H1 (cell line): ENCODE data around the gene RTTN. TPM values are rescaled to one million over a fixed set of nuclear protein-coding genes. Genes with fewer than 3 reads are reported as not detected.

Experiments used
- CTCF ChIA-PET: fragments of 300-600 bp; sonication (Branson Sonifier 250); formaldehyde crosslinking; loops from one replicate; lab custom pipeline; 2021; ENCODE audit not compliant: partially characterized antibody; lab: Charles Lee
- POLR2A ChIA-PET: fragments of 300-600 bp; sonication (Branson Sonifier 250); formaldehyde crosslinking; loops from one replicate; lab custom pipeline; 2021; ENCODE audit warnings: inconsistent platforms; ENCODE audit not compliant: partially characterized antibody; lab: Charles Lee
- DNase-seq, 2 experiments: peaks; one replicate each; pipeline versions ENCODE4 v3.0.0 to v3.0.0-alpha.2; 2010 to 2022; ENCODE audit warnings: low spot score in 2 of 2, low read depth in 1 of 2, mixed read lengths in 1 of 2
- FAIRE-seq: peaks from 2 replicates; lab custom pipeline; 2011; peaks lifted over from hg19 to GRCh38; lab: Jason Lieb, UNC
- H2AFZ ChIP-seq: 2 replicates; pipeline ENCODE4 v1.8.1; 2012; ENCODE audit warnings: low read length, inconsistent platforms
- H2AK5ac ChIP-seq: 2 replicates; pipeline ENCODE4 v1.6.1; 2013; ENCODE audit warnings: low read depth, low read length
- H2BK120ac ChIP-seq: replicated peaks from 2 replicates; pipeline ENCODE3; 2013; ENCODE audit warnings: low read depth, low read length, inconsistent platforms
- H2BK12ac ChIP-seq: 2 replicates; pipeline ENCODE4 v1.6.1; 2013; ENCODE audit warnings: low read depth, low read length
- H2BK15ac ChIP-seq: 2 replicates; pipeline ENCODE4 v1.6.1; 2013; ENCODE audit warnings: low read length
- H2BK20ac ChIP-seq: 2 replicates; pipeline ENCODE4 v1.6.1; 2013; ENCODE audit warnings: low read length
- H2BK5ac ChIP-seq: 2 replicates; pipeline ENCODE4 v1.6.1; 2013; ENCODE audit warnings: low read depth, low read length
- H3K14ac ChIP-seq: 2 replicates; pipeline ENCODE4 v1.6.1; 2013; ENCODE audit warnings: inconsistent platforms; ENCODE audit not compliant: insufficient read length
- H3K18ac ChIP-seq: 2 replicates; pipeline ENCODE4 v1.6.1; 2013; ENCODE audit warnings: low read length; ENCODE audit errors: extremely low read depth
- H3K23ac ChIP-seq: 2 replicates; pipeline ENCODE4 v1.6.1; 2013; ENCODE audit warnings: inconsistent platforms; ENCODE audit not compliant: insufficient read length
- H3K23me2 ChIP-seq: 2 replicates; pipeline ENCODE4 v1.6.1; 2013; ENCODE audit warnings: low read depth, low read length
- H3K27ac ChIP-seq: 2 replicates; pipeline ENCODE4 v1.6.1; 2011; ENCODE audit warnings: low read depth, low read length, inconsistent platforms
- H3K27me3 ChIP-seq, 4 experiments: replicated peaks in 1 of 4; 1 replicate in 1 of 4; 2 replicates in 3 of 4; pipeline versions ENCODE4 v1.6.1 to v1.8.1; 2011 to 2013; ENCODE audit warnings: low read length in 3 of 4, mild to moderate bottlenecking in 3 of 4, inconsistent platforms in 2 of 4, mixed read lengths in 2 of 4, moderate library complexity in 1 of 4; ENCODE audit not compliant: control insufficient read depth in 3 of 4, insufficient read depth in 3 of 4; ENCODE audit errors: extremely low read depth in 1 of 4
- H3K36me3 ChIP-seq, 4 experiments: 2 replicates each; pipeline versions ENCODE4 v1.6.1 to v1.8.1; 2011 to 2013; ENCODE audit warnings: mild to moderate bottlenecking in 4 of 4, low read length in 3 of 4, moderate library complexity in 2 of 4, control low read depth in 1 of 4, inconsistent platforms in 1 of 4; ENCODE audit not compliant: insufficient read depth in 4 of 4, control insufficient read depth in 2 of 4
- H3K4ac ChIP-seq: replicated peaks from 2 replicates; pipeline ENCODE3; 2013; ENCODE audit warnings: low read length, low read depth, mixed read lengths, inconsistent platforms; ENCODE audit not compliant: insufficient read length
- H3K4me1 ChIP-seq, 4 experiments: replicated peaks in 1 of 4; 1 replicate in 1 of 4; 2 replicates in 3 of 4; pipeline versions ENCODE4 v1.6.1 to v1.8.1; 2011 to 2013; ENCODE audit warnings: low read length in 3 of 4, inconsistent platforms in 2 of 4, mixed read lengths in 1 of 4; ENCODE audit not compliant: insufficient read depth in 4 of 4, control insufficient read depth in 3 of 4
- H3K4me2 ChIP-seq, 2 experiments: 2 replicates each; pipeline versions ENCODE4 v1.6.1 to v1.8.1; 2011 to 2013; ENCODE audit warnings: low read depth in 2 of 2, low read length in 2 of 2, control low read depth in 1 of 2, inconsistent platforms in 1 of 2, mild to moderate bottlenecking in 1 of 2; ENCODE audit not compliant: insufficient read depth in 1 of 2
- H3K4me3 ChIP-seq, 4 experiments: fragments of 200-600, 300-600 bp in 1 of 4; sonication (generic), shearing (Covaris generic), sonication (Bioruptor Twin) in 1 of 4; 2 replicates each; pipeline versions ENCODE4 v1.5.1 to v1.8.1; 2011 to 2016; ENCODE audit warnings: low read length in 4 of 4, low read depth in 3 of 4, control low read depth in 2 of 4, inconsistent platforms in 2 of 4, mild to moderate bottlenecking in 2 of 4, mixed read lengths in 1 of 4, moderate library complexity in 1 of 4; ENCODE audit not compliant: insufficient read depth in 2 of 4; ENCODE audit errors: extremely low read depth in 1 of 4
- H3K56ac ChIP-seq: replicated peaks from 2 replicates; pipeline ENCODE3; 2013; ENCODE audit warnings: low read depth, mild to moderate bottlenecking, mixed read lengths, low read length, inconsistent platforms; ENCODE audit not compliant: insufficient read length
- H3K79me1 ChIP-seq: 2 replicates; pipeline ENCODE4 v1.6.1; 2013; ENCODE audit warnings: low read depth, low read length, control low read depth
- H3K79me2 ChIP-seq, 2 experiments: 2 replicates each; pipeline versions ENCODE4 v1.6.1 to v1.8.1; 2012 to 2013; ENCODE audit warnings: low read length in 2 of 2, mild to moderate bottlenecking in 2 of 2, inconsistent platforms in 1 of 2; ENCODE audit not compliant: insufficient read depth in 2 of 2, control insufficient read depth in 1 of 2
- H3K9ac ChIP-seq, 4 experiments: replicated peaks in 1 of 4; 1 replicate in 1 of 4; 2 replicates in 3 of 4; pipeline versions ENCODE4 v1.6.1 to v1.8.1; 2011 to 2013; ENCODE audit warnings: low read depth in 3 of 4, low read length in 3 of 4, control low read depth in 2 of 4, mild to moderate bottlenecking in 2 of 4, moderate library complexity in 2 of 4, inconsistent platforms in 1 of 4; ENCODE audit errors: extremely low read depth in 1 of 4
- H3K9me3 ChIP-seq, 2 experiments: 2 replicates each; pipeline versions ENCODE4 v1.6.1 to v1.8.1; 2012 to 2013; ENCODE audit warnings: mild to moderate bottlenecking in 2 of 2, moderate library complexity in 2 of 2, control low read depth in 1 of 2, inconsistent platforms in 1 of 2, low read depth in 1 of 2, low read length in 1 of 2, mixed read lengths in 1 of 2; ENCODE audit not compliant: insufficient read depth in 2 of 2
- H4K20me1 ChIP-seq, 2 experiments: replicated peaks in 1 of 2; 2 replicates each; pipeline versions ENCODE3 to v1.8.1; 2011 to 2013; ENCODE audit warnings: inconsistent platforms in 2 of 2, low read length in 2 of 2, mild to moderate bottlenecking in 1 of 2; ENCODE audit not compliant: insufficient read depth in 2 of 2, control insufficient read depth in 1 of 2
- H4K5ac ChIP-seq: 2 replicates; pipeline ENCODE4 v1.6.1; 2013; ENCODE audit warnings: low read length, low read depth, mixed read lengths, inconsistent platforms; ENCODE audit not compliant: insufficient read length
- H4K8ac ChIP-seq: 2 replicates; pipeline ENCODE4 v1.8.0; 2013; ENCODE audit warnings: mild to moderate bottlenecking, moderate library complexity, low read length, inconsistent platforms; ENCODE audit not compliant: insufficient read depth; ENCODE audit errors: extremely low read depth
- H4K91ac ChIP-seq: replicated peaks from 2 replicates; pipeline ENCODE3; 2013; ENCODE audit warnings: low read length, mixed read lengths, inconsistent platforms; ENCODE audit not compliant: insufficient read length
- BCL11A ChIP-seq, 2 experiments: IDR thresholded peaks; one replicate each; pipeline ENCODE4 v1.6.1; 2011; ENCODE audit warnings: low read depth in 2 of 2, low read length in 2 of 2, mild to moderate bottlenecking in 2 of 2
- CEBPB ChIP-seq: IDR thresholded peaks from 2 replicates; pipeline ENCODE4 v1.6.1; 2012; ENCODE audit warnings: low read depth, low read length
- FOSL1 ChIP-seq: IDR thresholded peaks from 2 replicates; pipeline ENCODE4 v1.6.1; 2011; ENCODE audit warnings: mild to moderate bottlenecking, low read depth, low read length, moderate library complexity; ENCODE audit not compliant: insufficient read depth
- GABPA ChIP-seq: IDR thresholded peaks from 2 replicates; pipeline ENCODE4 v1.6.1; 2011; ENCODE audit warnings: mild to moderate bottlenecking, low read length, moderate library complexity, borderline replicate concordance; ENCODE audit not compliant: insufficient read depth
- RAD21 ChIP-seq, 2 experiments: IDR thresholded peaks in 1 of 2; conservative IDR thresholded peaks in 1 of 2; 2 replicates each; pipeline ENCODE4 v1.6.1; 2011; ENCODE audit warnings: low read depth in 2 of 2, low read length in 2 of 2, improper control_type of control experiment in 1 of 2, inconsistent platforms in 1 of 2, mild to moderate bottlenecking in 1 of 2, moderate library complexity in 1 of 2
- RFX5 ChIP-seq: IDR thresholded peaks from 2 replicates; pipeline ENCODE4 v1.6.1; 2011; ENCODE audit warnings: low read depth, low read length, improper control_type of control experiment, borderline replicate concordance
- SAP30 ChIP-seq: fragments of 300-600 bp; sonication (generic); IDR thresholded peaks from 2 replicates; pipeline ENCODE4 v1.7.1; 2012; ENCODE audit warnings: low read length, moderate library complexity, mild to moderate bottlenecking, inconsistent platforms; ENCODE audit not compliant: insufficient read depth, insufficient replicate concordance
- WGBS, 2 experiments: shearing (Covaris generic) in 1 of 2; methylation state at CpG; one replicate each; pipeline versions ENCODE4 v1.1.6 to v1.1.7; 2013 to 2015; ENCODE audit warnings: low lambda C conversion rate in 2 of 2, mixed read lengths in 2 of 2, inconsistent platforms in 1 of 2, low coverage in 1 of 2, missing lambda C conversion rate in 1 of 2; ENCODE audit not compliant: insufficient replicate concordance in 2 of 2, insufficient coverage in 1 of 2, insufficient read length in 1 of 2; ENCODE audit errors: extremely low coverage in 1 of 2, missing lambda C conversion rate in 1 of 2; 5-methylcytosine and 5-hydroxymethylcytosine counted together
- polyA plus RNA-seq, 7 experiments: library from polyadenylated mRNA; depleted of rRNA in 3 of 7; stranded (reverse) in 5 of 7; unstranded in 2 of 7; fragments of >200 nt in 5 of 7; fragments of 200-250 nt in 2 of 7; gene quantifications; 1 replicate in 5 of 7; 2 replicates in 1 of 7; 4 replicates in 1 of 7; pipeline versions ENCODE4 v1.2.1 to v1.2.3, GENCODE V29; 2011 to 2013; ENCODE audit warnings: missing spikeins in 2 of 7, mixed read lengths in 2 of 7
- total RNA-seq: library from RNA; stranded (reverse); fragmentation: NEBNext Ultra II Directional; extraction: Animal tissue kit (Norgen Biotek cat#: 25700); gene quantifications from 2 replicates; pipeline ENCODE4 v1.2.1, GENCODE V29; 2021

The RTTN gene
- total and polyA plus RNA-seq, 2 of the 8 experiments (the other 6 are each of a cell fraction or from before 2014, with no cell fraction given) = 9.1 to 21.4 TPM

- Histone ChIP-seq H3K4me3 (no peak overlapping the region), H3K56ac (no peak overlapping the region), H2BK15ac (no peak overlapping the region), H3K4me1 (no peaks in the 10 kb centered on the region), H3K18ac (no peak overlapping the region), H2BK12ac (no peak overlapping the region), H2AK5ac (no peak overlapping the region), H3K4me2 (no peak overlapping the region), H3K4ac (no peak overlapping the region), H3K27ac (no peak overlapping the region), H3K9ac (no peak overlapping the region), H3K79me1 (no peaks in the 10 kb centered on the region), H3K23ac (no peak overlapping the region), H2AFZ (no peak overlapping the region), H4K5ac (no peak overlapping the region), H2BK120ac (no peak overlapping the region), H3K9me3 (no peaks in the 10 kb centered on the region), H3K27me3 (no peaks in the 10 kb centered on the region), H2BK20ac (no peak overlapping the region), H3K36me3 (peaks cover 0 to 26% (median 15%) of the 10 kb centered on the region in 4 experiments; a peak in 6 of 8 replicates), H3K14ac (no peak overlapping the region), H4K20me1 (peaks cover 0 to 3% of the 10 kb centered on the region in 2 experiments), H3K23me2 (peaks cover 2% of the 10 kb centered on the region), H4K8ac (no peak overlapping the region), H4K91ac (no peak overlapping the region), H2BK5ac (no peak overlapping the region), H3K79me2 (peaks cover 0 to 8% of the 10 kb centered on the region in 2 experiments; a peak in 2 of 4 replicates)
- FAIRE-seq (no peak), DNase-seq (no peak)
- TF ChIP-seq RAD21 (IDR thresholded peaks at IDR 0.05 in 1 of 2, conservative IDR thresholded peaks at IDR 0.05 in 1 of 2; ENCODE audit: low read depth in 2 of 2, low read length in 2 of 2) (no peak), CEBPB (no peak), FOSL1 (no peak), SAP30 (no peak), BCL11A (IDR thresholded peaks at IDR 0.05; ENCODE audit: low read depth in 2 of 2, low read length in 2 of 2) (no peak), GABPA (no peak), RFX5 (no peak)
- ChIA-PET CTCF (no interaction called here), POLR2A (no interaction called here)
- 0% methylated on average over 1 of the region's 1 CpG; no CpG with 5 or more reads in 1 of the 2 experiments for WGBS, 2 experiments
Observed at GRCh38 chr18:70200286-70200685, 5.2 kb downstream of the RTTN start.
